HEK293 (cell line): Measurements from ENCODE around the gene ROBO1.

Experiments used
- ATF2 ChIP-seq: fragments of 450-650 bp; formaldehyde crosslinking; IDR thresholded peaks from 2 replicates; pipeline ENCODE4 v1.5.1; 2016; ENCODE audit warnings: missing biosample characterization, missing genetic modification characterization, low read depth
- IKZF3 ChIP-seq: fragments of 450-650 bp; IDR thresholded peaks from 2 replicates; pipeline ENCODE4 v1.5.0; 2018; ENCODE audit warnings: missing biosample characterization, mild to moderate bottlenecking, missing genetic modification characterization, moderate library complexity
- MZF1 ChIP-seq: fragments of 450-650 bp; formaldehyde crosslinking; IDR thresholded peaks from 2 replicates; pipeline ENCODE4 v1.5.1; 2017; ENCODE audit warnings: missing biosample characterization, missing genetic modification characterization, borderline replicate concordance
- PATZ1 ChIP-seq: fragments of 450-650 bp; formaldehyde crosslinking; IDR thresholded peaks from 2 replicates; pipeline ENCODE4 v1.5.1; 2016; ENCODE audit warnings: missing biosample characterization, missing genetic modification characterization
- PRDM4 ChIP-seq: fragments of 450-650 bp; formaldehyde crosslinking; IDR thresholded peaks from 2 replicates; pipeline ENCODE4 v1.5.1; 2017; ENCODE audit warnings: missing biosample characterization, missing genetic modification characterization
- SP7 ChIP-seq: fragments of 450-650 bp; formaldehyde crosslinking; IDR thresholded peaks from 2 replicates; pipeline ENCODE4 v1.5.1; 2016; ENCODE audit warnings: missing biosample characterization, missing genetic modification characterization
- TCF7L2 ChIP-seq: IDR thresholded peaks from 2 replicates; pipeline ENCODE4 v1.6.1; 2011; ENCODE audit warnings: low read depth, mild to moderate bottlenecking, inconsistent platforms, low read length, moderate library complexity, borderline replicate concordance
- TRIM28 ChIP-seq: IDR thresholded peaks from 2 replicates; pipeline ENCODE4 v1.6.1; 2011; ENCODE audit warnings: low read length, control low read depth, borderline replicate concordance
- TSHZ1 ChIP-seq: fragments of 450-650 bp; formaldehyde crosslinking; IDR thresholded peaks from 2 replicates; pipeline ENCODE4 v1.5.1; 2016; ENCODE audit warnings: missing biosample characterization, missing genetic modification characterization, borderline replicate concordance
- ZBTB1 ChIP-seq: fragments of 450-650 bp; formaldehyde crosslinking; IDR thresholded peaks from 2 replicates; pipeline ENCODE4 v1.5.1; 2016; ENCODE audit warnings: missing biosample characterization, missing genetic modification characterization
- ZBTB20 ChIP-seq: fragments of 450-650 bp; formaldehyde crosslinking; IDR thresholded peaks from 2 replicates; pipeline ENCODE4 v1.5.1; 2016; ENCODE audit warnings: missing biosample characterization, missing genetic modification characterization
- ZBTB8A ChIP-seq: fragments of 450-650 bp; formaldehyde crosslinking; IDR thresholded peaks from 2 replicates; pipeline ENCODE4 v1.5.1; 2016; ENCODE audit warnings: missing biosample characterization, missing genetic modification characterization
- ZNF114 ChIP-seq: fragments of 450-650 bp; formaldehyde crosslinking; IDR thresholded peaks from 2 replicates; pipeline ENCODE4 v1.5.0; 2017; ENCODE audit warnings: missing biosample characterization, missing genetic modification characterization
- ZNF16 ChIP-seq: fragments of 450-650 bp; formaldehyde crosslinking; IDR thresholded peaks from 2 replicates; pipeline ENCODE4 v1.5.1; 2016; ENCODE audit warnings: low read depth, missing biosample characterization, missing genetic modification characterization
- ZNF366 ChIP-seq: fragments of 450-650 bp; formaldehyde crosslinking; conservative IDR thresholded peaks from 2 replicates; pipeline ENCODE4 v1.5.1; 2016; ENCODE audit warnings: missing biosample characterization, missing genetic modification characterization
- ZNF391 ChIP-seq: fragments of 450-650 bp; formaldehyde crosslinking; IDR thresholded peaks from 2 replicates; pipeline ENCODE4 v1.5.1; 2016; ENCODE audit warnings: low read depth, missing biosample characterization, missing genetic modification characterization, borderline replicate concordance
- ZNF394 ChIP-seq: fragments of 450-650 bp; formaldehyde crosslinking; IDR thresholded peaks from 2 replicates; pipeline ENCODE4 v1.5.1; 2016; ENCODE audit warnings: missing biosample characterization, missing genetic modification characterization, mild to moderate bottlenecking, moderate library complexity, borderline replicate concordance
- ZNF473 ChIP-seq: fragments of 450-650 bp; formaldehyde crosslinking; IDR thresholded peaks from 2 replicates; pipeline ENCODE4 v1.5.1; 2017; ENCODE audit warnings: missing biosample characterization, missing genetic modification characterization
- ZNF514 ChIP-seq: fragments of 450-650 bp; formaldehyde crosslinking; IDR thresholded peaks from 2 replicates; pipeline ENCODE4 v1.5.1; 2016; ENCODE audit warnings: missing biosample characterization, missing genetic modification characterization
- ZNF561 ChIP-seq: fragments of 450-650 bp; IDR thresholded peaks from 2 replicates; pipeline ENCODE4 v1.5.1; 2018; ENCODE audit warnings: missing biosample characterization, missing genetic modification characterization, borderline replicate concordance
- ZNF585B ChIP-seq: fragments of 450-650 bp; formaldehyde crosslinking; IDR thresholded peaks from 2 replicates; pipeline ENCODE4 v1.5.1; 2016; ENCODE audit warnings: missing biosample characterization, missing genetic modification characterization
- ZNF610 ChIP-seq: fragments of 450-650 bp; formaldehyde crosslinking; IDR thresholded peaks from 2 replicates; pipeline ENCODE4 v1.5.1; 2016; ENCODE audit warnings: missing biosample characterization, missing genetic modification characterization, borderline replicate concordance
- ZNF658 ChIP-seq: fragments of 450-650 bp; formaldehyde crosslinking; IDR thresholded peaks from 2 replicates; pipeline ENCODE4; 2016; ENCODE audit warnings: missing biosample characterization, missing genetic modification characterization
- ZNF660 ChIP-seq: fragments of 450-650 bp; IDR thresholded peaks from 2 replicates; pipeline ENCODE4 v1.5.1; 2018; ENCODE audit warnings: missing biosample characterization, mild to moderate bottlenecking, missing genetic modification characterization
- ZNF707 ChIP-seq: fragments of 450-650 bp; formaldehyde crosslinking; IDR thresholded peaks from 2 replicates; pipeline ENCODE4 v1.5.1; 2016; ENCODE audit warnings: missing biosample characterization, missing genetic modification characterization
- ZNF76 ChIP-seq: fragments of 450-650 bp; formaldehyde crosslinking; IDR thresholded peaks from 2 replicates; pipeline ENCODE4; 2016; ENCODE audit warnings: low read depth, missing biosample characterization, missing genetic modification characterization, borderline replicate concordance
- ZNF776 ChIP-seq: fragments of 450-650 bp; formaldehyde crosslinking; IDR thresholded peaks from 2 replicates; pipeline ENCODE4 v1.5.0; 2017; ENCODE audit warnings: missing biosample characterization, missing genetic modification characterization, borderline replicate concordance
- ZSCAN5A ChIP-seq: fragments of 450-650 bp; formaldehyde crosslinking; IDR thresholded peaks from 2 replicates; pipeline ENCODE4 v1.5.1; 2016; ENCODE audit warnings: missing biosample characterization, missing genetic modification characterization
- ZXDB ChIP-seq: fragments of 450-650 bp; formaldehyde crosslinking; IDR thresholded peaks from 2 replicates; pipeline ENCODE4 v1.5.1; 2016; ENCODE audit warnings: missing biosample characterization, missing genetic modification characterization

ROBO1 gene

GRCh38 chr3:79019137-79019923 is 748.5 kb downstream of the ROBO1 start (continued):
- TF ChIP-seq ATF2 (tag by site-specific recombination): no peak
- TF ChIP-seq ZNF561 (tag by site-specific recombination): peak; percentile 73
- no peak for TF ChIP-seq ZNF473
- no peak for TF ChIP-seq ZNF658 (tag by site-specific recombination)
- peak; percentile 85 for TF ChIP-seq ZNF76 (tag by site-specific recombination)
- TF ChIP-seq ZNF585B (tag by site-specific recombination): no peak
- no peak; the same call in 1 of the 2 replicates for TF ChIP-seq IKZF3
- TF ChIP-seq ZNF610 (tag by site-specific recombination): no peak
- no peak for TF ChIP-seq TRIM28
- TF ChIP-seq ZSCAN5A: no peak
- no peak for TF ChIP-seq ZNF514 (tag by site-specific recombination)
- peak; percentile 67 for TF ChIP-seq ZXDB (tag by site-specific recombination)
- TF ChIP-seq ZNF776 (tag by site-specific recombination): no peak
- TF ChIP-seq SP7 (tag by site-specific recombination): peak; percentile 62; the same call in 1 of the 2 replicates
- TF ChIP-seq ZBTB1 (tag by site-specific recombination): no peak
- TF ChIP-seq TSHZ1: no peak
- TF ChIP-seq PRDM4 (tag by site-specific recombination): peak; percentile 74
- TF ChIP-seq ZBTB8A (tag by site-specific recombination): peak; percentile 74
- no peak for TF ChIP-seq MZF1 (tag by site-specific recombination)
- TF ChIP-seq ZNF707: no peak
- TF ChIP-seq TCF7L2: peak; percentile 36; the same call in 1 of the 2 replicates
- TF ChIP-seq ZNF394 (tag by site-specific recombination): peak; percentile 99
- TF ChIP-seq ZNF660 (tag by site-specific recombination): no peak
- TF ChIP-seq ZNF391 (tag by site-specific recombination): no peak
- peak; percentile 71 for TF ChIP-seq ZNF366 (tag by site-specific recombination)
- TF ChIP-seq ZNF16 (tag by site-specific recombination): no peak
- TF ChIP-seq ZBTB20: peak; percentile 20; the same call in 1 of the 2 replicates
- no peak for TF ChIP-seq ZNF114 (tag by site-specific recombination)
- TF ChIP-seq PATZ1 (tag by site-specific recombination): peak; percentile 75
